Hematopoietic multipotent progenitor cell treated with erythropoietin and hydrocortisone succinate and interleukin-3 and kit ligand, for 15 days (in vitro differentiated cells): ENCODE measurements around the gene UNK.
"Not testable (repeated sequence)": the region's sequence is repeated elsewhere in the genome, so short reads cannot be mapped to it uniquely, and the experiment has no call there.

ENCODE experiments used
- DNase-seq: peaks from one replicate; pipeline ENCODE4 v3.0.0-alpha.2; 2015; ENCODE audit warnings: low spot score

UNK gene

GRCh38 chr17:75851693-75851991 is 67.0 kb downstream of the UNK start:
- DNase-seq, result not testable (repeated sequence)

DNA sequence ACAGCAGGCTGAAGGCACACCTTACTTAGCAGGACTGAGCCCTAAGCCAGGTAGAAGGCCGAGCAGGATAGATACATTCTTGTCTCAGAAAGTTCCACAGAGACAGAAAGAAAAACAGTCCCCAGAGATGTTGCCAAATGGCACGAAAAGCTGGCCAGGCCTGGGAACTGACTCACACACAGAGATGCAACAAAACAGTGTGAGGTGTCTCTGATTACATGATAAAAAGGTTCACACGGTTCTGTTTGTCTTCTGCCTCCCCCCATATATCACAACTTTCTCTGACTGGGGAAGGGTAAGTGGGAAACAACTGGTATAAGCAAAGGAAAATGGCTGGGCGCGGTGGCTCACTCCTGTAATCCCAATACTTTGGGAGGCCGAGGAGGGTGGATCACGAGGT is 68.8 kb downstream of the UNK start:
- DNase-seq, result no peak

DNA sequence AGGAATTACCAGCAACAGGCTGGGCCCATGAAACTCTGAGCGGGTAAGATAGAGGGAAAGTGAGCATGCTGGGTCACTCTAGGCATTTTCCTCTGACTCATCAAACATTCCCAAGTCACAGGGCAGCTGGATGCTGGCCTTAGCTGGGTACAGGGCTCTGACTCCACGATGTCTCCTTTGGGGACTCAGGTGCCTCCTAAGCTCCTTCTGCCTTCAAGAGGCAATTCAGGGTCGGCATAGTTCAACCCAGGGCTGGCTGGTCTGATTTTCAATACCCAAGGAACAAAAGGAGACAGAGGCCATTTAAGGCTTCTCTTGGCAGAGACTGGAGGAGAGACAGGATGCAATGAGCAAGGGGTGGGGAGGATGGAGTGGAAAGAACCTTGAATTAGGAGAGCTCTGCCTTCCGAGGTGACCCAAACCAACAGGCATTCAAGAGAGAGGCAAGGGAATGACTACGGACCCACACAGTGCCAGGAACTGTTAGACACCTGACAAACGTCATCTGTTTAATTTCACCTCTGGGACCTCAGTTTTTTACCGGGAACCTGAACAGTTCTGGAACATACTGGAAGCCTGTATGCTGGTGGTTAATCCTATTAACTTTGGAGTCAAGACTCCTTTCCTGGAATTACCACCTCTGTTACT is 69.6 kb downstream of the UNK start:
- peak; percentile 41 for DNase-seq

- no peak for DNase-seq
Observed at GRCh38 chr17:75854881-75855309, 70.3 kb downstream of the UNK start.

DNA sequence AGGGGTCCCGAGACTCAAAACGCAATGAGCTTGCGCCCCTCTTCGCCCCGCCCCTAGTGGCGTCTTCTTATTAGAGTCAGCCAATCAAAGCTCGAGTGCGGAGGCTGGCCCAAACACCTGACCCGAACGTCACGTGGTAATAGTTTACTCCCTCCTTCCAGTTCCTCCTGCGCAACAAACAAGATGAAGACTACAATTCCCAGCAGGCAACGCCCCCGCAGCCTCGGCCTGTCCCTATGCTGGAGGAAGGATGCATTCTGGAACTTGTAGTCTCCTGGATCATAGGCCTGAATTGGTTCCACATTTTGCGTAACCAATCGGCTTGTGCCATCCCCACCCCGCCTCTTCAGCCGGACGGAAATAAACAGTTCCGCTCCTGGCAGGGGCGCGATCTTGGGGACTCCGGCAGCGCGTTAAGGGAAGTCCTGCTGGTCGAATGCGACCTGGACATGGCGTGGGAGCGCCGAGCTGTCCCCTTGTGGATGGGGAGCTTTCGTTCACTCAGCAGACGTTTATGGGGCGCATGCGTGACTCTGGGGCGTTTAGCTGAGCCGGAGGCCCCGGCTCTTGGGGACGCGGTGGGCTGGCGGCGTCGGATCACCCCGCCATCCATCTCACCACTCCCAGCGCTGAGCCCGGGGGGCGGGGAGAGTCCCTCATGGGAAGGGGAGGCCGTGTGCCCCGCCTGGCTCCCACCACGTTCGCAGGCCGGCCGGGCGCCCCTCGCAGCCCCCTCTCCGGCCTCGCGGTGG is 70.9 kb downstream of the UNK start, which contains the start of gene WBP2:
TSS of gene WBP2 (minus strand) at position 26 of the 752 bp plus-strand sequence. CDS start 38 bp downstream, outside the sequence.
- peak; percentile 100 for DNase-seq

- no peak for DNase-seq
Observed at GRCh38 chr17:75856062-75856756, 71.6 kb downstream of the UNK start.

- DNase-seq, result not testable (repeated sequence)
Observed at GRCh38 chr17:75859358-75859757, 74.8 kb downstream of the UNK start.

DNA sequence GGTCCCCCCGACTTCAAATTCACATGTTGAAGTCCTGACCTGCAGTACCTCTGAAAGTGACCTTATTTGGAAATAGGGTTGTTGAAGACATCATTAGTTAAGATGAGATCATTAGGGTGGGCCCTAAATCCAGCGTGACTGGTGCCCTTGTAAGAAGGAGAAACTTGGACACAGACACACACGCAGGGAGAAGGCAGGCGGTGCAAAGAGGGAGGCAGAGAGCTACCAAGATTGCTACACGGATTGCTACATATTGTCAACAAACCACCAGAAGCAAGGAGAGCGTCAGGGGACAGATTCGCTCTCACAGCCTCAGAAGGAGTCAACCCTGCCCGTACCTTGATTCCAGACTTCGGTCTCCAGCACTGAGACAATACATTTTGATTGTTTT is 77.3 kb downstream of the UNK start:
- DNase-seq, result no peak

DNA sequence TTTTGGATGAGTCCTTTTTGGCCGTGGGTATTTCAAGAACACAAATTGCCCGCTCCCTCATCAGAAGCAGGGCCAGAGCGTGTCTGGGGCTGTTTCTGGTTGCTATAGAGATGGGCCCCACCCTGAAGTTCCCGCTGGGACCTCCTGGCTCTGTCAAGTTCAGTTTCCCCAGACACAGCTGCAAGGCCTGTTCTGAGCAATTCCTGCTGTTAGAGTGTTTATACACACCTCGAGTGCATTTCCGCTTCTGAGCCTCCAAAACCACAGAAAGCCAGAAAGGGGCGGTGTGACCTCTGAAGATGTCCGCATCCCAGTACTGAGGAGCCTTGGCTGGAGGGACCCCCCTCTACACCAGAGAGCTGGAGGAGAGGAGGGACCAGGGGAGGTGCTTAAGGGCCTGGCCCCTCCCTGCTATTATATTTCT is 79.9 kb downstream of the UNK start:
- DNase-seq, result no peak

DNA sequence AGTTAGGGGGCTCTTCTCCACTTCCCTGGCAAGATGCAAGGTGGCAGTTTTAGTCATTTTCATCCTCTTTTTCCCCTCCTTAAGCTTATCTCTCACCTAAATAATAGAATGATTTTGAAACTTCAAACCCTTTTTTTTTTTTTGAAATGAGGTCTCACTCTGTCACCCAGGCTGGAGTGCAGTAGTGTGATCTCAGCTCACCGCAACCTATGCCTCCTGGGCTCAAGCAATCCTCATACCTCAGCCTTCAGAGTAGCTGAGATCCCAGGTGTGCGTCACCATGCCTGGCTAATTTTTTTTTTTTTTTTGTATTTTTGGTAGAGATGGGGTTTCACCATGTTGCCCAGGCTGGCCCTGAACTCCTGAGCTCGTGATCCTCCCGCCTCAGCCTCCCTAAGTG is 80.3 kb downstream of the UNK start:
- not testable (repeated sequence) for DNase-seq

GRCh38 chr17:75865404-75866188 is 81.0 kb downstream of the UNK start:
- not testable (repeated sequence) for DNase-seq

GRCh38 chr17:75868730-75869281 is 84.2 kb downstream of the UNK start:
- not testable (repeated sequence) for DNase-seq

- no peak for DNase-seq
Observed at GRCh38 chr17:75869282-75870141, 84.9 kb downstream of the UNK start.

DNA sequence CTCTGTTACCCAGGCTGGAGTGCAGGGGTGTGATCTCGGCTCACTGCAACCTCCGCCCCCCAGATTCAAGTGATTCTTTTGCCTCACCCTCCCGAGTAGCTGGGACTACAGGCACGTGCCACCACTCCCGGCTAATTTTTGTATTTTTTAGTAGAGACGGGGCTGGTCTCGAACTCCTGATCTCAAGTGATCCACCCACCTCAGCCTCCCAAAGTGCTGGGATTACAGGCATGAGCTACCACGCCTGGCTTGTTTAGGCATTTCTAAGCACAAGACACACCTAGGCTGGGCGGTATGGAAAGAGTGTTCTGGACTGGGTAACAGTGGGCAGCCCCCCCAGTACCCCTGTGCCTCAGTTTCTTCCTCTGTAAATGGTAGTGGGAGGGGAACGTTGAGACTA is 85.6 kb downstream of the UNK start:
- DNase-seq, result not testable (repeated sequence)

GRCh38 chr17:75872434-75873351 is 88.1 kb downstream of the UNK start:
- no peak for DNase-seq

GRCh38 chr17:75873587-75874322 is 89.1 kb downstream of the UNK start:
- DNase-seq, result no peak

DNA sequence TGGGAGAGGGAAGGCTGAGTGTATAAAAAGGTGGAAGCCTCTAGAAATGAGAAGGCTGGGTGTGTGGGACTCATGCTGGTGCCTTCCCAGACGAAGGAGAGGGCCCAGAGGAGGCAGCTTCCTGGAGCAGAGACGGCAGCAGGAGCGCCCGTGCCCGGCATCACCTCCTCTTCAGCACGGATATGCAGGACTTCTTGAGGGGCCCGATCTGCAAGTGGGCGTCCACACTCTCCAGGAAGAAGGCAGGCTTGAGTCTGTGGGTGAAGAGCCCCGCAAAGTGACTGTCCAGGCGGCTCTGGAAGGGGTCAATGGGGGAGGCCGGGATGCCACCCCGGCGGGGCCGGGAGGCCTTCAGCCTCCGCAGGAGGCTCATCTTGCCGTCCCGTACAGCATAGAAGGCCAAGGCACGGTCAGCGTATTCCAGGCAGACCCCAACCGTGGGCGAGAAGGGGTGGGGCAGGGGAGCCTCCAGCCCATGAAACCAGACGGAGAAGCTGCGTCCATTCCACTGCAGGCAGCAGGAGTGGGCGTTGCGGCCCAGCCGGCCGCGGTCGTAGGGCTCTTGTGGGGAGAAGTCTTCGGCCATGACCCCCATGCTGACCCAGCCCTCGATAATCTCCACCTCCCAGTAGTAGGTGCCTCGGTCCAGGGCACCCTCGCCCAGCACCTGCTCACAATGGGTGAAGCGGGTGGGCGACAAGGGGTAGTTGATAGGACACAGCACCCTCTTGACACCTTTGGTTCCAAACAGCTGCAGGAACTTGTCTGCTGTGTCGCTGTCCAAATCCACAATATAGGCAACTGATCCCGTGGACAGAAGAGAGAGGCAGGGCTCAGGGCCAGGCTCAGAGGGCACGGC is 89.9 kb downstream of the UNK start:
- no peak for DNase-seq
